Measurements from ENCODE around the gene LBP. TPM values are rescaled to one million over a fixed set of nuclear protein-coding genes. Genes with fewer than 3 reads are reported as not detected.

LBP gene
- total RNA-seq, 1 experiment from 2014 or later: not detected

- Mint-ChIP-seq H3K4me1 (ENCODE audit: low read depth, unreplicated experiment) (no peaks in the 10 kb centered on the region), H3K27ac (ENCODE audit: unreplicated experiment) (no peak overlapping the region), H3K27me3 (ENCODE audit: insufficient read depth, unreplicated experiment) (no peaks in the 10 kb centered on the region), H3K9me3 (ENCODE audit: unreplicated experiment) (peaks cover 12% of the 10 kb centered on the region), H3K36me3 (ENCODE audit: insufficient read depth, unreplicated experiment) (no peaks in the 10 kb centered on the region), H3K4me3 (ENCODE audit: unreplicated experiment) (no peak overlapping the region)
- intact Hi-C loops (cut with micrococcal nuclease; ENCODE audit: unreplicated experiment): no loop called here
- Histone ChIP-seq H3K4me3 (ENCODE audit: low read depth, low read length) (no peak overlapping the region), H3K27me3 (replicated peaks; ENCODE audit: control insufficient read depth, insufficient read depth, low read length) (no peaks in the 10 kb centered on the region), H3K36me3 (ENCODE audit: control insufficient read depth, insufficient read depth, low read length) (no peaks in the 10 kb centered on the region), H3K4me1 (no peaks in the 10 kb centered on the region), H3K9me3 (0 out of 2 replicates have a peak, but pooled peaks cover 3% of the 10 kb centered on the region)
- peak in 1 of 2 experiments; percentile 10 for DNase-seq
- POLR2A ChIA-PET: no interaction called here
- no peak for TF ChIP-seq CTCF (IDR thresholded peaks at IDR 0.05; ENCODE audit: insufficient read depth in 1 of 2, low read depth in 1 of 2, low read length in 1 of 2, severe bottlenecking in 1 of 2, unreplicated experiment in 1 of 2)
- BruUV-seq (replicated peaks): no TSS peak
- CTCF ChIA-PET: interaction anchor here (0.8 to 1.6 kb wide), 4 partner anchors 9 to 25 kb away, joined by 3 to 4 read pairs (median 3); no protein-coding TSS in a partner anchor
Observed at GRCh38 chr20:38383147-38383546, 36.9 kb downstream of the LBP start.

GRCh38 chr20:38386004-38386403 is 39.7 kb downstream of the LBP start:
- Mint-ChIP-seq H3K27ac (ENCODE audit: unreplicated experiment) (no peak overlapping the region), H3K9me3 (ENCODE audit: unreplicated experiment) (peaks cover 12% of the 10 kb centered on the region), H3K4me1 (ENCODE audit: low read depth, unreplicated experiment) (no peaks in the 10 kb centered on the region), H3K4me3 (ENCODE audit: unreplicated experiment) (no peak overlapping the region), H3K36me3 (ENCODE audit: insufficient read depth, unreplicated experiment) (no peaks in the 10 kb centered on the region), H3K27me3 (ENCODE audit: insufficient read depth, unreplicated experiment) (no peaks in the 10 kb centered on the region)
- intact Hi-C loops (cut with micrococcal nuclease; ENCODE audit: unreplicated experiment): no loop called here
- POLR2A ChIA-PET: interaction anchor here (0.7 kb wide), 1 partner anchor 55 kb away, joined by 4 read pairs; no protein-coding TSS in a partner anchor
- H3K36me3 ChIP-seq (ENCODE audit: control insufficient read depth, insufficient read depth, low read length): no peaks in the 10 kb centered on the region
- H3K4me3 ChIP-seq (ENCODE audit: low read depth, low read length): no peak overlapping the region
- peaks cover 2% of the 10 kb centered on the region; the same call in 1 of the 2 replicates for H3K27me3 ChIP-seq (replicated peaks; ENCODE audit: control insufficient read depth, insufficient read depth, low read length)
- H3K4me1 ChIP-seq: no peaks in the 10 kb centered on the region
- CTCF ChIA-PET: interaction anchor here (0.9 kb wide), 1 partner anchor 23 kb away, joined by 6 read pairs; no protein-coding TSS in a partner anchor
- no TSS peak for BruUV-seq (replicated peaks)
- DNase-seq: no peak
- TF ChIP-seq CTCF (IDR thresholded peaks at IDR 0.05; ENCODE audit: insufficient read depth in 1 of 2, low read depth in 1 of 2, low read length in 1 of 2, severe bottlenecking in 1 of 2, unreplicated experiment in 1 of 2): no peak
- H3K9me3 ChIP-seq: no peaks in the 10 kb centered on the region

- Histone ChIP-seq H3K27me3 (replicated peaks; ENCODE audit: control insufficient read depth, insufficient read depth, low read length) (peaks cover 2% of the 10 kb centered on the region; the same call in 1 of the 2 replicates), H3K4me1 (no peaks in the 10 kb centered on the region), H3K4me3 (ENCODE audit: low read depth, low read length) (no peak overlapping the region), H3K36me3 (ENCODE audit: control insufficient read depth, insufficient read depth, low read length) (no peaks in the 10 kb centered on the region), H3K9me3 (no peaks in the 10 kb centered on the region)
- Mint-ChIP-seq H3K27ac (ENCODE audit: unreplicated experiment) (no peak overlapping the region), H3K4me1 (ENCODE audit: low read depth, unreplicated experiment) (no peaks in the 10 kb centered on the region), H3K4me3 (ENCODE audit: unreplicated experiment) (no peak overlapping the region), H3K36me3 (ENCODE audit: insufficient read depth, unreplicated experiment) (no peaks in the 10 kb centered on the region), H3K9me3 (ENCODE audit: unreplicated experiment) (peaks cover 12% of the 10 kb centered on the region), H3K27me3 (ENCODE audit: insufficient read depth, unreplicated experiment) (no peaks in the 10 kb centered on the region)
- ChIA-PET POLR2A (no interaction called here), CTCF (interaction anchor here (0.6 to 1.5 kb wide), 4 partner anchors 10 to 59 kb away, joined by 4 to 5 read pairs (median 4); no protein-coding TSS in a partner anchor)
- intact Hi-C loops (cut with micrococcal nuclease; ENCODE audit: unreplicated experiment): no loop called here
- no peak for TF ChIP-seq CTCF (IDR thresholded peaks at IDR 0.05; ENCODE audit: insufficient read depth in 1 of 2, low read depth in 1 of 2, low read length in 1 of 2, severe bottlenecking in 1 of 2, unreplicated experiment in 1 of 2)
- DNase-seq: peak in 1 of 2 experiments; percentile 16
- no TSS peak for BruUV-seq (replicated peaks)
Observed at GRCh38 chr20:38386851-38387250, 40.6 kb downstream of the LBP start.

All from Caco-2 (cell line).